DMS 273 (cell line): ENCODE measurements around the gene RAB3GAP1.
"Not testable (repeated sequence)": the region's sequence is repeated elsewhere in the genome, so short reads cannot be mapped to it uniquely, and the experiment has no call there.

Source experiments
- DNase-seq: peaks from one replicate; lab custom pipeline; 2025; ENCODE audit not compliant: unreplicated experiment; lab: John Stamatoyannopoulos, UW

Gene RAB3GAP1

GRCh38 chr2:135099802-135100483 is 47.9 kb downstream of the RAB3GAP1 start:
- no peak for DNase-seq

DNA sequence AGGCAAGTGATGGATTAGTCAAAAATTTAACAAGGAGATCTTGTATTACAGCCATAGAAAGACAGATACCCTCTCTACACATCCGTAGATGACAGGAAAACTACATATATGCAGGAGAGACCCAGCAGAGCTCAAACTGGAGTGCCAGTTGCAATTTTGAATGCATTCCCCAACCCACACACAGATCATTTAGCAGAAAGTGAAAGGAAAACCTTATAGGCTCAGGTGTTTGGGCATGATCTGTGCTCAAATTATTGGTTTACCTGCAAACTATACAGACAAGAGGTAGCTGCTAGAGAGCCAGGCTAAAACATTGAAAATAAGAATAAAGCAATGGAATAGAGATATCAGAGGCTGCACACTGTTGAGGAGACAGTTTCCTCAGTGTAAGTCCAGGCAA is 51.8 kb downstream of the RAB3GAP1 start:
- no peak for DNase-seq

GRCh38 chr2:135105513-135106316 is 53.6 kb downstream of the RAB3GAP1 start:
- not testable (repeated sequence) for DNase-seq

DNA sequence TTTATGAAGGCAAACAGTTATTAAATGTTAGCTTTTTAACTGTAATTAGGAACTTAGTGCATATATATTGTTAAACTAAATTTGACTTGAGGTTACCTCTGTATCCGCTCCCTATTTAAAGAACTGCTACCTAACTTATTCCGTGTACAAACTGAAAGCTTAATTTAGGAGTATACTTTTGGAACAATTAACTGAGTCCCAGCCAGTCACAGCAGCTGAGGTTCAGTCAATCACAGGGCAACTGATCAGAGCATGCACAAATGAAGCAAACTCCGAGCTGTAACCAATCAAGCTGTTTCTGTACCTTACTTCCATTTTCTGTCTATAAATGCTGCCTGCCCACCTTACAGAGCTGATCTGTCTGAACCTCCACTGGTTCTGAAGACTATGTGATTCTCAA is 61.2 kb downstream of the RAB3GAP1 start:
- DNase-seq: no peak

DNA sequence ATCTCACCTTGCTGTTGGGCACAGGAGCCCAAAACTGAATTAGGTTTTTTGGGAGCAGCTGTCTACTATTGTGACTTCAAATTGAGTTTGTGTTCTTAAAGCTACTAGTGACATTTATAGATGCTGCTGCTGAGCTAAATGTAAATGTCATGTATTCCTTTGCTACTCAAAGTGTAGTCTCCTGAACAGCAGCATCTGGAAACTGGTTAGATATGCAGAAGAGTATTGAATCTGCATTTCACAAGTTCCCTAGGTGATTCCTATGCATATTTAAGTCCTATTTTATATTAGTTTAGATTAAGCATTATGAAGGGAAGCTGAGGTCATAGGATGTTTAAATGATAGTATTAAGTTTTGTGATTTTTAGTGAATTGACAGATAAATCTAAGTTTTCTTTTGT is 67.5 kb downstream of the RAB3GAP1 start:
- DNase-seq: no peak

DNA sequence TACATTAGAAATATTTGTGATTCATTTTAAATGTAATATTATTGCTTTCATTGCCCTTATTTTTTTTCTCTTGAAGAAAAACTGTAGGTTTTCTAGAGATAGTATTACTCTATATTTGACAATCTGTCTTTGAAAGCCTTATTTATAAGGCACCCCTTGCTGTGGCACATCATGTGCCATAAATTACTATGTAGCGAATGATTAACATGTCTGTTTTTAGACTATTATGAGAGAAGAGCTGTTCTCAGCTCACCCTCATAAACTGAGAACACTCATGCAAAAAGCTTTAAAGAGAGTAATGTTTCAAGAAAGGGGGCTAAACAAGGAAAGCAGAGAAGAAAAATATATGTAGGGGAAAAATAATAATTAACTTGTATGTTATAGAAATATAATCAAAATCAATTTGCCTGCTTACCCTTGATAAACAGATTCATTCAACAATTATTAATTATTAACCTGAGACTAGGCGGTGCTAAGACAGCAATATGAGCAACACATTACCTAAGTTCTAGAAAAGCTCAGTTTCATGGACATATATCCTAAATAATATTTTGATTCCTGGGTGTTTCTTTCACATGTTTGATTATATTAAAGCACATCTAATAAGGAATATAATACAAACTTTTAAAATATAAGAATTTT is 69.0 kb downstream of the RAB3GAP1 start:
- no peak for DNase-seq

- DNase-seq: not testable (repeated sequence)
Measured at GRCh38 chr2:135121658-135122039, 69.6 kb downstream of the RAB3GAP1 start.

DNA sequence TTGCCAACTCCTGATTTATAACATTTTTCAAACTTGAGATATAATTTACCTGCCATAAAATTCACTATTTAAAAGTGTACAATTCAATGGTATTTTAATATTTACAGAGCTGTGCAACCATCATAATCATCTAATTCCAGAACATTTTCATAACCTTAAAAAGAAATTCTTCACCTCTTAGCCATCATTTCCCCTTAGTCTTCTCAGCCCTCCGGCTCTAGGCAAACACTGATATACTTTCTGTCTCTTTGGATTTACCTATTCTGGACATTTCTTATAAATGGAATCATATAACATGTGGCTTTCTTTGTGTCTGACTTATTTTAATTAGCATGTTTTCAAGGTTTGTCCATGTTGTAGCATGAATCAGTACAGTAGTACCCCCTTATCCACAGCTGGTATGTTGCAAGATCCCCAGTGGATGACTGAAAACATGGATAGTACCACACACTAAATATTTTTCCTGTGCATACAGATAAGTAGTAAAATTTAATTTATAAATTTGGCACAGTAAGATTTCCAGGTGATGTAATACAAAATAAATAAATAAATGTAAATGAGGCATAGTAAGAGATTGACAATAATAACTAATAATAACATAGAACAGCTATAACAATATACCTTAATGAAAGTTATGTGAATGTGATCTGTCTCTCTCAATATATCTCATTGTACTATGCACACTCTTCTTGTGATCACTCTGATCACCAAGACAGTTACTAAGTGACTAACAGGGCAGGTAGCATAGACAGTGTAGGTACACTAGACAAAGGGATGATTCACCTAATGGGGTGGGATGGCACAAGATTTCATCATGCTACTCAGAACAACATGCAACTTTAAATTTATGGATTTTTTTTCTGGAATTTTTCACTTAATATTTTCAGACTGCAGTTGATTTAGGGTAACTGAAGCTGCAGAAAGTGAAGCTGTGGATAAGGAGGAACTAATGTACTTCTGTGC is 73.1 kb downstream of the RAB3GAP1 start:
- DNase-seq: no peak

GRCh38 chr2:135125940-135126339 is 73.8 kb downstream of the RAB3GAP1 start:
- DNase-seq: no peak

DNA sequence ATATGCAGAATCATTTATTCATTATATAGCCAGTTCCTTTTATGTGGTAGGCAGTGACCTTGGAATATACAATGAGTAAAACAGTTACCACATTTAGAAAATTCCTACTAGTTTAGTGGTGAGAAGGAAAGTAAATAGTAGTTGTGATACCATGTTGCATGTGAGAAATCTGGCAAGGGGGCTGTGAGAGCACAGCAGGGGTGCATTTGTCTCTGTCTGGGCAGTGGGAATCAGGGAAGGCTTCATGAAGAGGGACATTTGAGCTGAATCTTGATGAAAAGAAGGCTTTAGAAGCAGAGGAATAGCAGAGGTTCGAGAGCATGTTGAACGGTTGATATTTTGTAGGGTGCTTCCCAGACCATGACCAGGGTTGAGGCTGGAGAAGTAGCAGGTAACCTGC is 78.7 kb downstream of the RAB3GAP1 start:
- no peak for DNase-seq

- no peak for DNase-seq
Measured at GRCh38 chr2:135132314-135132713, 80.2 kb downstream of the RAB3GAP1 start.

DNA sequence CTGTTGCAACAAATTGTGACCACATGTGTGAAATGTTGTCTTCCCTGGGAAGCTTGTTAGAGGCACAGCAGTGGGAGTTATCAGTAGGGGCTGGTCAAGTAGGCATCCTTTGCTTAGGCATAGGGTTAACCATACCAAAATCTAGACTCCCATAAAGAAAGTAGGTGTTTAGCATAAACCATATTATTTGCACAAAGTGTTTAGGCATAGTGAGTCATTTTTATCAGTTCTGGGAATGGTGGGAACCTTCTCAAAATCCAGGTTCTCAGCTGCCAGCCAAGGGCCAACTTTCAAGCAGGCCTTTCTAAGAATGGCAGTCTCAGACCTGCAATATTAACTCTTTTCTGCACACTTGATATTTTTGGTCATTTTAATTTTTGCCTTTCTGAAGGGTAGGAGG is 88.5 kb downstream of the RAB3GAP1 start:
- DNase-seq: no peak

- no peak for DNase-seq
Measured at GRCh38 chr2:135142323-135142722, 90.2 kb downstream of the RAB3GAP1 start.

DNA sequence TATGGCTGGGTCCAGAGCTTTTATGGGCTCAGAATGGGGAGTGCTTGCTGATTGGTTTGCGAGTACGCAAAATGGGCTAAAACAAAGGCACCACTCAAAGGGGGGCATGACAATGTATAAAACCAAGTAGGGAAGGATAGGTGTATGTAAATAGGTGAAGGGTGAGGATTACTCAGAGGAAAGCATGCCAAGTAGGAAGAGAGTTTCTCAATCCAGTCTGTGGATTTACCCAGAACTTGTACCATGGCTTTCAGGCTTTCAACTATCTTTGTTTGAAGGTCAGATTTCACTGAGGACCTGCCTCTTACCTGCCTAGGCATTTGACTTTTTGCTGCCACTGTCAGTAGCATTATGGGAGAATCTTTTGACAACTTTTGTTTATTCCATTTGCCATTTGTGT is 92.3 kb downstream of the RAB3GAP1 start:
- no peak for DNase-seq

GRCh38 chr2:135149251-135149650 is 97.2 kb downstream of the RAB3GAP1 start:
- no peak for DNase-seq

GRCh38 chr2:135150725-135151124 is 98.6 kb downstream of the RAB3GAP1 start:
- no peak for DNase-seq

GRCh38 chr2:135151615-135152014 is 99.5 kb downstream of the RAB3GAP1 start:
- DNase-seq: no peak

- no peak for DNase-seq
Measured at GRCh38 chr2:135152361-135152760, 100.3 kb downstream of the RAB3GAP1 start.

- no peak for DNase-seq
Measured at GRCh38 chr2:135154962-135155361, 102.9 kb downstream of the RAB3GAP1 start.

DNA sequence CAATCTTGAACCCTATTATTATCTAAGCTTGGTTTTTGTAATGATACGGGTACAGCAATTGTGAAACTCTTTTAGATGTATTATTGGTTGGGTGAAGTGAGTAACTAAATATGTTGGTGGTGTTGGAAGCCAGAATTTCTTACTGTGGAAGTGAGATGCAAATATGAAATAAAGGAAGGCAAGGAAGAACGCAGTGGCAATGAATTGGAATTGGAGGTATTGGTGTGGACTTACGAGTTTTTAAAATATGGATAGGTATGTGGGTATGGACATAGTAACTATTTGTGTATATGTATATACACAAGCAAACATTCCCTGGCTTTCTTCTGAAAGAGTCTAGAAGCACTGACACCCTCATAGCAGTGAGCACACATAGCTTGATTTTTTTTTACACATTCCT is 105.8 kb downstream of the RAB3GAP1 start:
- no peak for DNase-seq

- DNase-seq: no peak
Measured at GRCh38 chr2:135159191-135159590, 107.1 kb downstream of the RAB3GAP1 start.
